ENCODE results near the gene SLC31A1. TPM values are rescaled to one million over a fixed set of nuclear protein-coding genes. Genes with fewer than 3 reads are reported as not detected.
A peak's percentile ranks its signal among the peaks of the same experiment; 100 is the strongest.

Gene SLC31A1
- total RNA-seq, 1 donor from 2014 or later = 43.4 TPM

DNA sequence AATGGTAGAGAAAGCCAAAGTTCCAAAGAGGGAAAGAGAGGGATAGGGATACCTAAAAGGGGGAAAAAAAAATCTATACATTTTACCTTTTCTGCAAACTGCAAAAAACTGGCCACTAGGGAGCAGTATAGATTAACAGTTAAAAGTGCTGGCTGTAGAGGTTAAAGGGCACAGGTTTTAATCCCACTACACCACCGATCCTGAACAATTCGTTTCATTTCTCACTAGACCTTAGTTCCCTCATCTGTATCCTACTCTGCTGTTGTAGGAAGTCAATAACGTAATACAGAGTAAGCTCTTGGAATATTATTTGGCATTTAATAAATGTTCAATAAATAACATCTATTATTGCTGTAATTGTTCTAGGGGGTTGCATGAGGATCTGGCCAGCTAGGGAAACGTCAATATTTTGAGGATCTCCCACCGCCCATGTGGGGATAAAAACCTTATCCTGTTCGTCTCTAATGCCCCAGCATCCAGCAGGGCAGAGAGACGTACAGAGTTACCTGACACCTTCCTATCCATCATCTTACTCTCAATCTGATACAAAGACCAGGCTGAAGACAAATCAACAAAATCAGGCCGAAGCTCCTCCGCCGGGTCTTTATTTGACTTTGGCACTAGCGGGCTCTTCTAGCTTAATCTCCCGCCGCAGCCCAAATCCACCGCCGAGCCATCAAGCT lies 53.3 kb downstream of the SLC31A1 start:
- Histone ChIP-seq H3K27me3 (no peaks in the 10 kb centered on the region), H3K27ac (peak overlapping the region; percentile 93), H3K36me3 (peaks cover 64% of the 10 kb centered on the region), H3K4me1 (peaks cover 10% of the 10 kb centered on the region), H3K9me3 (no peaks in the 10 kb centered on the region), H3K4me3 (peak overlapping the region; percentile 82)
- ATAC-seq (peak; percentile 56), DNase-seq (no peak)
- TF ChIP-seq CTCF (IDR thresholded peaks at IDR 0.05) = peak; percentile 71
- intact Hi-C loops (cut with DNase I) = loop anchor here (10.0 kb wide), 1 partner anchor 320 kb away; no protein-coding TSS in a partner anchor

GRCh38 chr9:113275157-113276131 lies 54.1 kb downstream of the SLC31A1 start, which contains the start of the genes CDC26 and PRPF4:
Gene CDC26 (minus strand): TSS chr9:113275572. CDS start chr9:113272507, 3,065 bp downstream.
Gene PRPF4 (plus strand): TSS chr9:113275658. CDS start chr9:113275744, 86 bp downstream.
- peak; percentile 98 for DNase-seq
- intact Hi-C loops (cut with DNase I) = loop anchor here (10.0 kb wide), 1 partner anchor 319 kb away; no protein-coding TSS in a partner anchor
- Histone ChIP-seq H3K9me3 (no peaks in the 10 kb centered on the region), H3K27ac (peak within 1 kb of the TSS; percentile 93), H3K27me3 (no peaks in the 10 kb centered on the region), H3K36me3 (peaks cover 64% of the 10 kb centered on the region), H3K4me3 (peak within 1 kb of the TSS; percentile 82), H3K4me1 (peaks cover 10% of the 10 kb centered on the region)
- TF ChIP-seq CTCF (IDR thresholded peaks at IDR 0.05) = no peak
- ATAC-seq = peak; percentile 98

DNA sequence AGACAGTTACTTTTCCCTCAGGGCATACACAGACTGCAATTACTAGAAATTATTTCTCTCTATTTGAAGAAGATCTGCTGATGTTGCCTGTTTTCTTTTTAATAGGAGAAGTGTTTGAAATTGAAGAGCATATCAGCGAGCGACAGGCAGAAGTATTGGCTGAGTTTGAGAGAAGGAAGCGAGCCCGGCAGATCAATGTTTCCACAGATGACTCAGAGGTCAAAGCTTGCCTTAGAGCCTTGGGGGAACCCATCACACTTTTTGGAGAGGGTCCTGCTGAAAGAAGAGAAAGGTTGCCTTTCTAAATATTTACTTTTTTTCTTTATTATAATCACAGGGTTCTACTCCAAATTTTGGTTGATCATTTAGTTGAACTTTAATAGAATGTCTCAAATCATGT lies 57.5 kb downstream of the SLC31A1 start:
- TF ChIP-seq CTCF (IDR thresholded peaks at IDR 0.05) = no peak
- no peaks in the 10 kb centered on the region for H3K27me3 ChIP-seq
- no peak for DNase-seq
- no peak overlapping the region for H3K27ac ChIP-seq
- intact Hi-C loops (cut with DNase I) = loop anchor here (10.0 kb wide), 1 partner anchor 316 kb away; no protein-coding TSS in a partner anchor
- H3K36me3 ChIP-seq = peaks cover 67% of the 10 kb centered on the region
- ATAC-seq = no peak
- no peaks in the 10 kb centered on the region for H3K9me3 ChIP-seq
- no peak overlapping the region for H3K4me3 ChIP-seq
- H3K4me1 ChIP-seq = peaks cover 10% of the 10 kb centered on the region

- H3K4me1 ChIP-seq = peaks cover 3% of the 10 kb centered on the region
Measured at GRCh38 chr9:113281356-113281755, 60.0 kb downstream of the SLC31A1 start.

More at GRCh38 chr9:113281356-113281755, 60.0 kb downstream of the SLC31A1 start:
- intact Hi-C loops (cut with DNase I) = no loop called here
- H3K27me3 ChIP-seq = no peaks in the 10 kb centered on the region
- H3K9me3 ChIP-seq = no peaks in the 10 kb centered on the region
- H3K27ac ChIP-seq = no peak overlapping the region
- H3K4me3 ChIP-seq = no peak overlapping the region
- no peak for DNase-seq
- ATAC-seq = no peak
- TF ChIP-seq CTCF (IDR thresholded peaks at IDR 0.05) = no peak
- H3K36me3 ChIP-seq = peaks cover 92% of the 10 kb centered on the region
